ENCODE data around the gene IFT25. TPM values are rescaled to one million over a fixed set of nuclear protein-coding genes. Genes with fewer than 3 reads are reported as not detected.
A peak's percentile ranks its signal among the peaks of the same experiment; 100 is the strongest.

The IFT25 gene
- total RNA-seq, 1 experiment from 2014 or later: 128 TPM

DNA sequence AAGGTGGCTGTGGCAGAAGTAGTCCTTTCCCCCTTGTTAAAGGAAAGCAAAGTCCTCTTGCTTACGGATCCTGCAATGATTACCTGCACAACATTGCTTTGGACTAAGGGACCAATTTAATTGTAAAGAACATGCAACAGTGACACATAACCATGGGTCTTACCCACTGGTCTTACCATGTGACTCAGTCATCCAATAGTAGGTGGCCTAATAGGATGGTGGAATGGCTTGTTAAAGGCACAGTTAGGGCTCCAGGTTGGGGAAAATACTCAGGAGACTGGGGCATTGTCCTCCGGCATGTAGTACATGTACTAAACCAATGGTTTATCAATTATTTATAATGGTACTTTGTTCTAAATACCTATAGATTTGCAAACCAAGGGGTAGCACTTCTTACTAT is 53.8 kb downstream of the IFT25 start:
- Histone ChIP-seq H3K36me3 (ENCODE audit: low read depth) (no peaks in the 10 kb centered on the region), H2AFZ (no peak overlapping the region), H3K27ac (no peak overlapping the region), H3K79me2 (ENCODE audit: low read depth) (peaks cover 6% of the 10 kb centered on the region), H3K9me2 (ENCODE audit: insufficient read depth) (no peaks in the 10 kb centered on the region), H3K4me1 (replicated peaks; ENCODE audit: insufficient read depth) (peaks cover 30% of the 10 kb centered on the region), H3K4me2 (no peak overlapping the region), H3K4me3 (no peak overlapping the region), H3K9me3 (ENCODE audit: insufficient read depth, low read depth) (no peaks in the 10 kb centered on the region), H4K20me1 (ENCODE audit: insufficient read depth) (no peaks in the 10 kb centered on the region), H3K27me3 (ENCODE audit: insufficient read depth, low read depth) (no peaks in the 10 kb centered on the region), H3F3A (ENCODE audit: insufficient read depth, low read depth) (peaks cover 14% of the 10 kb centered on the region; the same call in 1 of the 2 replicates)
- intact Hi-C loops (cut with micrococcal nuclease; ENCODE audit: unreplicated experiment): no loop called here
- BruUV-seq (replicated peaks): no TSS peak
- POLR2A ChIA-PET (ENCODE audit: unreplicated experiment): interaction anchor here (0.6 kb wide), 1 partner anchor 68 kb away, joined by 5 read pairs; no protein-coding TSS in a partner anchor
- CTCF ChIA-PET: no interaction called here
- TF ChIP-seq, protein P1, sequence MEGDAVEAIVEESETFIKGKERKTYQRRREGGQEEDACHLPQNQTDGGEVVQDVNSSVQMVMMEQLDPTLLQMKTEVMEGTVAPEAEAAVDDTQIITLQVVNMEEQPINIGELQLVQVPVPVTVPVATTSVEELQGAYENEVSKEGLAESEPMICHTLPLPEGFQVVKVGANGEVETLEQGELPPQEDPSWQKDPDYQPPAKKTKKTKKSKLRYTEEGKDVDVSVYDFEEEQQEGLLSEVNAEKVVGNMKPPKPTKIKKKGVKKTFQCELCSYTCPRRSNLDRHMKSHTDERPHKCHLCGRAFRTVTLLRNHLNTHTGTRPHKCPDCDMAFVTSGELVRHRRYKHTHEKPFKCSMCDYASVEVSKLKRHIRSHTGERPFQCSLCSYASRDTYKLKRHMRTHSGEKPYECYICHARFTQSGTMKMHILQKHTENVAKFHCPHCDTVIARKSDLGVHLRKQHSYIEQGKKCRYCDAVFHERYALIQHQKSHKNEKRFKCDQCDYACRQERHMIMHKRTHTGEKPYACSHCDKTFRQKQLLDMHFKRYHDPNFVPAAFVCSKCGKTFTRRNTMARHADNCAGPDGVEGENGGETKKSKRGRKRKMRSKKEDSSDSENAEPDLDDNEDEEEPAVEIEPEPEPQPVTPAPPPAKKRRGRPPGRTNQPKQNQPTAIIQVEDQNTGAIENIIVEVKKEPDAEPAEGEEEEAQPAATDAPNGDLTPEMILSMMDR (conservative IDR thresholded peaks at IDR 0.05): no peak
- TF ChIP-seq EZH2 (IDR thresholded peaks at IDR 0.05; ENCODE audit: low read depth): no peak
- no peak for DNase-seq

DNA sequence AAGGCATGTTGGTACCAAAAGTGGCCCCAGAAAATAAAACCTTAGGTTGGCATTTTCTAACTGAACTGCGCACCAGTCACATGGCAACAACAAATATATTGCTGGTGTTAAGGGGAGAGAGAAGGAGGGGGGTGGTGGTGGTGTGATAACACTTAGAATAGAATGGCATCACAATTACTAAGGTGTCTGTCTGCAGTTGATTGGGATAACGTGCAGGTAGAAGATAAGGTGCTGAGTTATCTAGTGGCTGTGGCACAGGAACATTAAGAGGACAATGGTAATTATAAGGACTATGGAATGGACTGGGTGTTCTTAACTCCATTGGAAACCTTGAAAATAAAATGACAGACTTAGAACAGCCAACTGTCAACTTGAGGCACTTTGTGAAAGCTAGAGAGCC is 54.5 kb downstream of the IFT25 start:
- Histone ChIP-seq H3K4me1 (replicated peaks; ENCODE audit: insufficient read depth) (peaks cover 25% of the 10 kb centered on the region), H3K9me3 (ENCODE audit: insufficient read depth, low read depth) (no peaks in the 10 kb centered on the region), H2AFZ (no peak overlapping the region), H3F3A (ENCODE audit: insufficient read depth, low read depth) (peaks cover 14% of the 10 kb centered on the region; the same call in 1 of the 2 replicates), H3K4me2 (peak overlapping the region; percentile 91), H3K9me2 (ENCODE audit: insufficient read depth) (no peaks in the 10 kb centered on the region), H4K20me1 (ENCODE audit: insufficient read depth) (no peaks in the 10 kb centered on the region), H3K79me2 (ENCODE audit: low read depth) (peaks cover 6% of the 10 kb centered on the region), H3K4me3 (peak overlapping the region; percentile 83; the same call in 1 of the 2 replicates), H3K27me3 (ENCODE audit: insufficient read depth, low read depth) (no peaks in the 10 kb centered on the region), H3K27ac (peak overlapping the region; percentile 81), H3K36me3 (ENCODE audit: low read depth) (no peaks in the 10 kb centered on the region)
- POLR2A ChIA-PET (ENCODE audit: unreplicated experiment): no interaction called here
- CTCF ChIA-PET: no interaction called here
- intact Hi-C loops (cut with micrococcal nuclease; ENCODE audit: unreplicated experiment): no loop called here
- no TSS peak for BruUV-seq (replicated peaks)
- no peak for TF ChIP-seq EZH2 (IDR thresholded peaks at IDR 0.05; ENCODE audit: low read depth)
- TF ChIP-seq, protein P1 (conservative IDR thresholded peaks at IDR 0.05): no peak
- DNase-seq: no peak

DNA sequence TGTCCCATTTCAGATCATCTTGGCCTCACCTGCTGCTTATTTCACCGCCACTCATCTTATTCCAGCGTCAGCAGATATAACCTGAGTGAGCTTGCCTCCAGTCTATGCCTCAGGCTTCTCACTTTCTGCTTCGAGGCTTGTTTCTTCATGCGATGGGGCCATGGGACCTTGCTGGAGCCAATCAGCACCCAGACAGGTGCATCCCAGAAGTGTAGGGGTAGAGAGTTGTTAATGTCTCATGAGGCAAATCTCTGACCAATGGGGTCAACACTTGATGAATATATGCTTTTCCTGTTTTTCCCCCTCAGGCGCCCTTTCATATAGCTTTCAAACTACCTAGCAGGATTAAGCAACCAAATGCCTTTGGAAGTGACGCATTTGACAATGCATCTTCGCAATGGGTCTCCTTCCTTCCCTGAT is 55.0 kb downstream of the IFT25 start:
- peak overlapping the region; percentile 81 for H3K27ac ChIP-seq
- ChIA-PET CTCF (no interaction called here), POLR2A (ENCODE audit: unreplicated experiment) (interaction anchor here (1.1 kb wide), 1 partner anchor 55 kb away, joined by 6 read pairs; the partner anchor contains the start of gene LRRC42)
- BruUV-seq (replicated peaks): no TSS peak
- peak overlapping the region; percentile 98 for H2AFZ ChIP-seq
- peak in 1 of 2 experiments; percentile 92 for DNase-seq
- H3K36me3 ChIP-seq (ENCODE audit: low read depth): no peaks in the 10 kb centered on the region
- H3K4me2 ChIP-seq: peak overlapping the region; percentile 91
- no peaks in the 10 kb centered on the region for H3K27me3 ChIP-seq (ENCODE audit: insufficient read depth, low read depth)
- H3K4me1 ChIP-seq (replicated peaks; ENCODE audit: insufficient read depth): peaks cover 25% of the 10 kb centered on the region
- TF ChIP-seq, protein P1 (conservative IDR thresholded peaks at IDR 0.05): no peak
- no peak for TF ChIP-seq EZH2 (IDR thresholded peaks at IDR 0.05; ENCODE audit: low read depth)
- H4K20me1 ChIP-seq (ENCODE audit: insufficient read depth): no peaks in the 10 kb centered on the region
- no peaks in the 10 kb centered on the region for H3K9me3 ChIP-seq (ENCODE audit: insufficient read depth, low read depth)
- peaks cover 14% of the 10 kb centered on the region; the same call in 1 of the 2 replicates for H3F3A ChIP-seq (ENCODE audit: insufficient read depth, low read depth)
- peak overlapping the region; percentile 83 for H3K4me3 ChIP-seq
- peaks cover 6% of the 10 kb centered on the region for H3K79me2 ChIP-seq (ENCODE audit: low read depth)
- intact Hi-C loops (cut with micrococcal nuclease; ENCODE audit: unreplicated experiment): no loop called here
- H3K9me2 ChIP-seq (ENCODE audit: insufficient read depth): no peaks in the 10 kb centered on the region
